SK-N-SH (cell line): ENCODE data around the gene DYNC2H1. TPM values are rescaled to one million over a fixed set of nuclear protein-coding genes. Genes with fewer than 3 reads are reported as not detected.

Experiments used
- CTCF ChIA-PET: fragments of 300-600, 350-600 bp; formaldehyde crosslinking; extraction: SDS; loops from one replicate; lab custom pipeline; 2021; lab: Yijun Ruan, JAX
- POLR2A ChIA-PET: fragments of 350-600 bp; sonication (Branson Sonifier 250); formaldehyde crosslinking; extraction: SDS; loops from one replicate; lab custom pipeline; 2020; ENCODE audit warnings: antibody characterized with exemption, inconsistent platforms; lab: Yijun Ruan, JAX
- DNase-seq: peaks from one replicate; pipeline ENCODE4 v3.0.0; 2012
- H2AFZ ChIP-seq: fragments of 200-600 bp; sonication (generic); 2 replicates; pipeline ENCODE4 v1.8.1; 2016; ENCODE audit warnings: antibody characterized with exemption, mild to moderate bottlenecking, low read depth
- H3F3A ChIP-seq: fragments of 200-600 bp; sonication (generic); replicated peaks from 2 replicates; pipeline ENCODE3; 2016; ENCODE audit warnings: antibody characterized with exemption, mild to moderate bottlenecking; ENCODE audit not compliant: insufficient read depth
- H3K27ac ChIP-seq, 2 experiments: fragments of 200-500 bp in 1 of 2; fragments of 200-600 bp in 1 of 2; sonication (Bioruptor generic) in 1 of 2; sonication (generic), shearing (Covaris generic) in 1 of 2; 2 replicates each; pipeline versions ENCODE4 v1.5.1 to v1.6.1; 2014 to 2016; ENCODE audit warnings: low read depth in 2 of 2, inconsistent platforms in 1 of 2, low read length in 1 of 2, mild to moderate bottlenecking in 1 of 2, mixed read lengths in 1 of 2
- H3K27me3 ChIP-seq: fragments of 200-600 bp; sonication (generic), shearing (Covaris generic); 2 replicates; pipeline ENCODE4 v1.6.1; 2016; ENCODE audit warnings: mixed run types; ENCODE audit not compliant: insufficient read depth
- H3K36me3 ChIP-seq, 2 experiments: fragments of 200-500 bp in 1 of 2; fragments of 200-600 bp in 1 of 2; sonication (Bioruptor generic) in 1 of 2; sonication (generic) in 1 of 2; replicated peaks in 1 of 2; 2 replicates each; pipeline versions ENCODE3 to v1.5.1; 2014 to 2016; ENCODE audit warnings: low read length in 1 of 2, mild to moderate bottlenecking in 1 of 2; ENCODE audit not compliant: insufficient read depth in 2 of 2, control insufficient read depth in 1 of 2
- H3K4me1 ChIP-seq, 2 experiments: fragments of 200-500 bp in 1 of 2; fragments of 200-600 bp in 1 of 2; sonication (Bioruptor generic) in 1 of 2; sonication (generic), shearing (Covaris generic) in 1 of 2; 2 replicates each; pipeline versions ENCODE4 v1.5.1 to v1.6.1; 2014 to 2016; ENCODE audit warnings: low read depth in 1 of 2, low read length in 1 of 2, mixed run types in 1 of 2; ENCODE audit not compliant: insufficient read depth in 2 of 2, control insufficient read depth in 1 of 2
- H3K4me2 ChIP-seq: fragments of 200-600 bp; sonication (generic), shearing (Covaris generic); 2 replicates; pipeline ENCODE4 v1.6.1; 2017; ENCODE audit warnings: mixed run types
- H3K4me3 ChIP-seq, 2 experiments: fragments of 200-500 bp in 1 of 2; fragments of 200-600 bp in 1 of 2; sonication (Bioruptor generic) in 1 of 2; sonication (generic), shearing (Covaris generic) in 1 of 2; 2 replicates each; pipeline versions ENCODE4 v1.5.1 to v1.8.1; 2014 to 2016; ENCODE audit warnings: low read depth in 2 of 2, inconsistent platforms in 1 of 2, low read length in 1 of 2, mild to moderate bottlenecking in 1 of 2, mixed read lengths in 1 of 2, moderate library complexity in 1 of 2
- H3K79me2 ChIP-seq: fragments of 200-600 bp; sonication (generic); 2 replicates; pipeline ENCODE4 v1.8.1; 2017; ENCODE audit warnings: mild to moderate bottlenecking; ENCODE audit not compliant: insufficient read depth
- H3K9ac ChIP-seq: fragments of 200-600 bp; sonication (generic); 2 replicates; pipeline ENCODE4 v1.6.1; 2017; ENCODE audit warnings: mixed run types
- H3K9me2 ChIP-seq: fragments of 200-600 bp; sonication (generic); 2 replicates; pipeline ENCODE4 v1.6.1; 2017; ENCODE audit warnings: mixed run types
- H3K9me3 ChIP-seq: fragments of 200-600 bp; sonication (generic); 2 replicates; pipeline ENCODE4 v1.6.1; 2017; ENCODE audit warnings: mixed run types, mild to moderate bottlenecking, moderate library complexity
- H4K20me1 ChIP-seq: fragments of 200-600 bp; sonication (generic); 2 replicates; pipeline ENCODE4 v1.6.1; 2017; ENCODE audit warnings: mild to moderate bottlenecking, mixed run types; ENCODE audit not compliant: insufficient read depth
- ELF1 ChIP-seq: IDR thresholded peaks from 2 replicates; pipeline ENCODE4 v1.4.0; 2012
- EZH2phosphoT487 ChIP-seq: fragments of 200-600 bp; sonication (generic); IDR thresholded peaks from 2 replicates; pipeline ENCODE4 v1.6.1; 2017; ENCODE audit warnings: low read depth, mixed run types, mild to moderate bottlenecking, antibody characterized with exemption, moderate library complexity, borderline replicate concordance
- FOSL2 ChIP-seq: IDR thresholded peaks from 2 replicates; pipeline ENCODE4 v1.4.0; 2012; ENCODE audit warnings: low read depth, mild to moderate bottlenecking, moderate library complexity, borderline replicate concordance
- FOXJ3 ChIP-seq: sonication (generic); formaldehyde crosslinking; IDR thresholded peaks from 2 replicates; pipeline ENCODE4 v1.5.1; 2020; ENCODE audit warnings: mild to moderate bottlenecking, missing genetic modification reagents
- GABPA ChIP-seq: IDR thresholded peaks from 2 replicates; pipeline ENCODE4 v1.4.0; 2012; ENCODE audit warnings: low read depth, mild to moderate bottlenecking
- GATA2 ChIP-seq: sonication (generic); formaldehyde crosslinking; IDR thresholded peaks from 2 replicates; pipeline ENCODE4 v1.5.0; 2020; ENCODE audit warnings: mild to moderate bottlenecking, missing genetic modification reagents
- IRF3 ChIP-seq: fragments of 150-350 bp; IDR thresholded peaks from 2 replicates; pipeline ENCODE4 v1.6.1; 2016; ENCODE audit warnings: mild to moderate bottlenecking, low read depth, low read length
- NFIC ChIP-seq: IDR thresholded peaks from 2 replicates; pipeline ENCODE4 v1.4.0; 2012; ENCODE audit warnings: borderline replicate concordance
- POLR2AphosphoS5 ChIP-seq: IDR thresholded peaks from 2 replicates; pipeline ENCODE4 v1.6.1; 2012; ENCODE audit warnings: low read depth, low read length
- RAD21 ChIP-seq: IDR thresholded peaks from 2 replicates; pipeline ENCODE4 v1.6.1; 2012; ENCODE audit warnings: mild to moderate bottlenecking, low read length
- RCOR1 ChIP-seq: fragments of 150-350 bp; IDR thresholded peaks from 2 replicates; pipeline ENCODE4 v1.6.1; 2017; ENCODE audit warnings: antibody characterized with exemption, low read length
- SIN3A ChIP-seq: IDR thresholded peaks from 2 replicates; pipeline ENCODE4 v1.6.1; 2012; ENCODE audit warnings: low read depth, mild to moderate bottlenecking, low read length, moderate library complexity, borderline replicate concordance
- TEAD4 ChIP-seq: IDR thresholded peaks from 2 replicates; pipeline ENCODE4 v1.4.0; 2012; ENCODE audit warnings: mild to moderate bottlenecking, borderline replicate concordance; ENCODE audit not compliant: insufficient read depth
- WGBS: methylation state at CpG from one replicate; pipeline ENCODE4 v1.1.6; 2017; ENCODE audit warnings: low lambda C conversion rate; 5-methylcytosine and 5-hydroxymethylcytosine counted together
- polyA plus RNA-seq, 3 experiments: library from polyadenylated mRNA; depleted of rRNA; stranded (reverse); fragments of >200 nt; gene quantifications; 2 replicates each; pipeline ENCODE4 v1.2.3, GENCODE V29; 2012
- TF ChIP-seq, protein P1 (sequence below): IDR thresholded peaks from 2 replicates; pipeline ENCODE4; 2012
- TF ChIP-seq, protein P2 (sequence below): IDR thresholded peaks from 2 replicates; pipeline ENCODE4 v1.4.0; 2012; ENCODE audit warnings: low read depth, borderline replicate concordance
- TF ChIP-seq, protein P3 (sequence below): IDR thresholded peaks from 2 replicates; pipeline ENCODE4 v1.4.0; 2012; ENCODE audit warnings: low read depth, borderline replicate concordance
- TF ChIP-seq, protein P4 (sequence below): fragments of 150-350 bp; IDR thresholded peaks from 2 replicates; pipeline ENCODE4 v1.6.1; 2017; ENCODE audit warnings: antibody characterized with exemption, low read length, low read depth, borderline replicate concordance

The DYNC2H1 gene
- polyA plus RNA-seq, 1 of the 3 experiments (the other 2 are of a cell fraction), result 15.3 TPM

- Histone ChIP-seq H3K4me1 (peaks cover 0 to 4% of the 10 kb centered on the region in 2 experiments; a peak in 1 of 4 replicates), H3K4me3 (no peak overlapping the region), H2AFZ (no peak overlapping the region), H3F3A (no peaks in the 10 kb centered on the region), H3K4me2 (no peak overlapping the region), H3K27ac (no peak overlapping the region), H3K9ac (no peak overlapping the region), H3K79me2 (no peaks in the 10 kb centered on the region), H3K27me3 (no peaks in the 10 kb centered on the region), H4K20me1 (no peaks in the 10 kb centered on the region), H3K9me3 (0 out of 2 replicates have a peak, but pooled peaks cover 3% of the 10 kb centered on the region), H3K9me2 (peaks cover 3% of the 10 kb centered on the region; the same call in 1 of the 2 replicates), H3K36me3 (peaks cover 2 to 9% of the 10 kb centered on the region in 2 experiments)
- no peak for DNase-seq
- ChIA-PET CTCF (no interaction called here), POLR2A (no interaction called here)
- 98% methylated on average over 2 of the region's 2 CpGs for WGBS
- no peak for TF ChIP-seq ELF1
- TF ChIP-seq, protein P1, sequence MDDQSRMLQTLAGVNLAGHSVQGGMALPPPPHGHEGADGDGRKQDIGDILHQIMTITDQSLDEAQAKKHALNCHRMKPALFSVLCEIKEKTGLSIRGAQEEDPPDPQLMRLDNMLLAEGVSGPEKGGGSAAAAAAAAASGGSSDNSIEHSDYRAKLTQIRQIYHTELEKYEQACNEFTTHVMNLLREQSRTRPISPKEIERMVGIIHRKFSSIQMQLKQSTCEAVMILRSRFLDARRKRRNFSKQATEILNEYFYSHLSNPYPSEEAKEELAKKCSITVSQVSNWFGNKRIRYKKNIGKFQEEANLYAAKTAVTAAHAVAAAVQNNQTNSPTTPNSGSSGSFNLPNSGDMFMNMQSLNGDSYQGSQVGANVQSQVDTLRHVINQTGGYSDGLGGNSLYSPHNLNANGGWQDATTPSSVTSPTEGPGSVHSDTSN, result no peak
- TF ChIP-seq FOSL2, result no peak
- TF ChIP-seq RAD21, result no peak
These were observed 163.7 kb downstream of the DYNC2H1 start for GRCh38 chr11:103272876-103273275.

GRCh38 chr11:103274025-103274424 is 164.8 kb downstream of the DYNC2H1 start:
- Histone ChIP-seq H3K9me3 (no peaks in the 10 kb centered on the region), H3K9me2 (peaks cover 3% of the 10 kb centered on the region; the same call in 1 of the 2 replicates), H3K36me3 (peaks cover 2 to 9% of the 10 kb centered on the region in 2 experiments), H2AFZ (no peak overlapping the region), H4K20me1 (no peaks in the 10 kb centered on the region), H3F3A (no peaks in the 10 kb centered on the region), H3K4me3 (no peak overlapping the region), H3K4me1 (peaks cover 0 to 4% of the 10 kb centered on the region in 2 experiments; a peak in 1 of 4 replicates), H3K27ac (no peak overlapping the region), H3K79me2 (no peaks in the 10 kb centered on the region), H3K27me3 (no peaks in the 10 kb centered on the region), H3K4me2 (no peak overlapping the region), H3K9ac (no peak overlapping the region)
- ChIA-PET POLR2A (no interaction called here), CTCF (no interaction called here)
- no peak for DNase-seq
- no peak for TF ChIP-seq RCOR1
- TF ChIP-seq, protein P2, sequence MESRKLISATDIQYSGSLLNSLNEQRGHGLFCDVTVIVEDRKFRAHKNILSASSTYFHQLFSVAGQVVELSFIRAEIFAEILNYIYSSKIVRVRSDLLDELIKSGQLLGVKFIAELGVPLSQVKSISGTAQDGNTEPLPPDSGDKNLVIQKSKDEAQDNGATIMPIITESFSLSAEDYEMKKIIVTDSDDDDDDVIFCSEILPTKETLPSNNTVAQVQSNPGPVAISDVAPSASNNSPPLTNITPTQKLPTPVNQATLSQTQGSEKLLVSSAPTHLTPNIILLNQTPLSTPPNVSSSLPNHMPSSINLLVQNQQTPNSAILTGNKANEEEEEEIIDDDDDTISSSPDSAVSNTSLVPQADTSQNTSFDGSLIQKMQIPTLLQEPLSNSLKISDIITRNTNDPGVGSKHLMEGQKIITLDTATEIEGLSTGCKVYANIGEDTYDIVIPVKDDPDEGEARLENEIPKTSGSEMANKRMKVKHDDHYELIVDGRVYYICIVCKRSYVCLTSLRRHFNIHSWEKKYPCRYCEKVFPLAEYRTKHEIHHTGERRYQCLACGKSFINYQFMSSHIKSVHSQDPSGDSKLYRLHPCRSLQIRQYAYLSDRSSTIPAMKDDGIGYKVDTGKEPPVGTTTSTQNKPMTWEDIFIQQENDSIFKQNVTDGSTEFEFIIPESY, result no peak
- TF ChIP-seq, protein P3, sequence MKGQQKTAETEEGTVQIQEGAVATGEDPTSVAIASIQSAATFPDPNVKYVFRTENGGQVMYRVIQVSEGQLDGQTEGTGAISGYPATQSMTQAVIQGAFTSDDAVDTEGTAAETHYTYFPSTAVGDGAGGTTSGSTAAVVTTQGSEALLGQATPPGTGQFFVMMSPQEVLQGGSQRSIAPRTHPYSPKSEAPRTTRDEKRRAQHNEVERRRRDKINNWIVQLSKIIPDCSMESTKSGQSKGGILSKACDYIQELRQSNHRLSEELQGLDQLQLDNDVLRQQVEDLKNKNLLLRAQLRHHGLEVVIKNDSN, result no peak
- TF ChIP-seq, protein P4, sequence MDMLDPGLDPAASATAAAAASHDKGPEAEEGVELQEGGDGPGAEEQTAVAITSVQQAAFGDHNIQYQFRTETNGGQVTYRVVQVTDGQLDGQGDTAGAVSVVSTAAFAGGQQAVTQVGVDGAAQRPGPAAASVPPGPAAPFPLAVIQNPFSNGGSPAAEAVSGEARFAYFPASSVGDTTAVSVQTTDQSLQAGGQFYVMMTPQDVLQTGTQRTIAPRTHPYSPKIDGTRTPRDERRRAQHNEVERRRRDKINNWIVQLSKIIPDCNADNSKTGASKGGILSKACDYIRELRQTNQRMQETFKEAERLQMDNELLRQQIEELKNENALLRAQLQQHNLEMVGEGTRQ, result no peak
- TF ChIP-seq, protein P1, result no peak
- no peak for TF ChIP-seq GATA2 (CRISPR knock-in tag)
- TF ChIP-seq NFIC, result no peak
- TF ChIP-seq IRF3, result no peak
- no peak for TF ChIP-seq FOXJ3 (CRISPR knock-in tag)
- no peak for TF ChIP-seq POLR2AphosphoS5
- TF ChIP-seq GABPA, result no peak
- no peak for TF ChIP-seq SIN3A
- TF ChIP-seq TEAD4, result no peak
- no peak for TF ChIP-seq EZH2phosphoT487
